ENCODE results near the gene CC2D2A. TPM values are rescaled to one million over a fixed set of nuclear protein-coding genes. Genes with fewer than 3 reads are reported as not detected.
A peak's percentile ranks its signal among the peaks of the same experiment; 100 is the strongest.
"Not testable (repeated sequence)": the region's sequence is repeated elsewhere in the genome, so short reads cannot be mapped to it uniquely, and the experiment has no call there.

The CC2D2A gene
- total and polyA plus RNA-seq, 10 donors = 2.6 to 16.6 (median 6.9) TPM

DNA sequence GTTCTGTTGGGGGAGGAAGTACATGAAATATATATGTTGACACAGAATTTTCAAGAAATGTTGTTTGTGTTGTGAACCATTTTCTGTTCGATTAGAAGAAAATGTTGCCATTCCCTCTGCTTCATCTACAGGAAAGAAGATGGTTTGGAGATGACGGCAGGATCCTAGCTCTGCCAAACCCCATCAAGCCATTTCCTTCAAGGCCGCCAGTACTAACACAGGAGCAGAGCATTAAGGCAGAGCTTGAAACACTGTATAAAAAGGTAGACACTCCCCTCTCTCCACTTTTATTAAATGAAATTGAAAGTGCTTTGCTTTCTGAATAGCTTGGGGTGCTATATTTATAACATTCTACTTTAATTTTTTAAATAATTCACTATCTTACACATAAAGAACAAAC lies 46.8 kb downstream of the CC2D2A start:
- Histone ChIP-seq H3K27ac (peak overlapping the region in 1 of 8 donors; percentile 30), H3K4me1 (peaks cover 0 to 5% (median 0%) of the 10 kb centered on the region in 6 donors), H3K36me3 (peaks cover 0 to 50% (median 0%) of the 10 kb centered on the region in 6 donors), H3K27me3 (replicated peaks in 1 of 7) (no peaks in the 10 kb centered on the region), H3K4me3 (no peak overlapping the region), H3K9me3 (peaks cover 0 to 10% (median 0%) of the 10 kb centered on the region in 8 donors)
- intact Hi-C loops (cut with DNase I; ENCODE audit: low total_unique reads) = no loop called here
- TF ChIP-seq POLR2AphosphoS5 (IDR thresholded peaks at IDR 0.05) (no peak), POLR2A (IDR thresholded peaks at IDR 0.05) (no peak)
- TF ChIP-seq, protein P1, sequence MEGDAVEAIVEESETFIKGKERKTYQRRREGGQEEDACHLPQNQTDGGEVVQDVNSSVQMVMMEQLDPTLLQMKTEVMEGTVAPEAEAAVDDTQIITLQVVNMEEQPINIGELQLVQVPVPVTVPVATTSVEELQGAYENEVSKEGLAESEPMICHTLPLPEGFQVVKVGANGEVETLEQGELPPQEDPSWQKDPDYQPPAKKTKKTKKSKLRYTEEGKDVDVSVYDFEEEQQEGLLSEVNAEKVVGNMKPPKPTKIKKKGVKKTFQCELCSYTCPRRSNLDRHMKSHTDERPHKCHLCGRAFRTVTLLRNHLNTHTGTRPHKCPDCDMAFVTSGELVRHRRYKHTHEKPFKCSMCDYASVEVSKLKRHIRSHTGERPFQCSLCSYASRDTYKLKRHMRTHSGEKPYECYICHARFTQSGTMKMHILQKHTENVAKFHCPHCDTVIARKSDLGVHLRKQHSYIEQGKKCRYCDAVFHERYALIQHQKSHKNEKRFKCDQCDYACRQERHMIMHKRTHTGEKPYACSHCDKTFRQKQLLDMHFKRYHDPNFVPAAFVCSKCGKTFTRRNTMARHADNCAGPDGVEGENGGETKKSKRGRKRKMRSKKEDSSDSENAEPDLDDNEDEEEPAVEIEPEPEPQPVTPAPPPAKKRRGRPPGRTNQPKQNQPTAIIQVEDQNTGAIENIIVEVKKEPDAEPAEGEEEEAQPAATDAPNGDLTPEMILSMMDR (IDR thresholded peaks at IDR 0.05 in 8 of 11, conservative IDR thresholded peaks at IDR 0.05 in 3 of 11) = no peak
- no peak for DNase-seq
- 70 to 90% (median 77%) methylated on average over 3 of the region's 3 CpGs for WGBS, 5 donors

DNA sequence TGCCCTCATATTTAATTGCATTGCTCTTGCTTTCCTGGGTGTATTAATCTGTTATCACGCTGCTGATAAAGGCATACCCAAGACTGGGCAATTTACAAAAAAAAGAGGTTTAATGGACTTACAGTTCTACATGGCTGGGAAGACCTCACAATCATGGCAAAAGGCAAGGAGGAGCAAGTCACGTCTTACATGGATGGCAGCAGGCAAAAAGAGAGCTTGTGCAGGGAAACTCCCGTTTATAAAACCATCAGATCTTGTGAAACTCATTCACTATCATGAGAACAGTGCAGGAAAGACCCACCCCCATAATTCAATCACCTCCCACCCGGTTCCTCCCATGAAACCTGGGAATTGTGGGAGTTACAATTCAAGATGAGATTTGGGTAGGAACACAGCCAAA lies 48.0 kb downstream of the CC2D2A start:
- peak overlapping the region in 3 of 8 donors; percentile 5 to 64 (median 31) for H3K27ac ChIP-seq
- intact Hi-C loops (cut with DNase I; ENCODE audit: low total_unique reads); DNase-seq; H3K27me3 ChIP-seq (replicated peaks in 1 of 7); H3K9me3 ChIP-seq; H3K4me1 ChIP-seq; H3K4me3 ChIP-seq: not testable (repeated sequence)
- H3K36me3 ChIP-seq = peaks cover 0 to 42% (median 0%) of the 10 kb centered on the region in 6 donors
- WGBS, 5 donors = 84 to 97% (median 93%) methylated on average over 4 of the region's 4 CpGs

DNA sequence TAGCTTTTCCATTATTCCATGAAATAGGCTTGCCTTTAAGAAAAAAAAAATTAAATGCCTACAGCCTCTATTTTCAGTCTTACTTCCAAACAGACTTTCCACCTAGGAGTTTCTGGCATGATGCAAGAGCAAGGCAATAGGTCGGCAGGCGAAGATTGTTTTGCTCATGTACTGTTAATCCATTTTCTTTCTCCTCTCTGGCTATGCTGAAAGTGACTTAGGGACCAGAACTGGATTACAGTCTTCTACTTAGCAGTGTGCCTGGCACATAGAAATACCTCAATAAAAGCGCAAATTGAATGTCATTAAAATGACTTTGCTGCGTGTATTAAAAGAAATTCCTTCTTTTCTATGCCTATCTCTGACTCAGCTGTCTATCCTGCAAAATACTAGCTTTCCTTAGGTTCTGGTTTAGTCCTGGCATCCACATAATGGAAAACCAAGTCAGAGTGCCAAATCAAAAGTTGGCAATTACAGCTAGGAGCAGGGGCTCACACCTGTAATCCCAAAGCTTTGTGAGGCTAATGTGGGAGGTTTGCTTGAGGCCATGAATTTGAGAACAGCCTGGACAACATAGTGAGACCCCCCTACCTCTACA lies 51.9 kb downstream of the CC2D2A start:
- H3K27me3 ChIP-seq (replicated peaks in 1 of 7) = no peaks in the 10 kb centered on the region
- no peak overlapping the region for H3K27ac ChIP-seq
- no peak overlapping the region for H3K4me3 ChIP-seq
- intact Hi-C loops (cut with DNase I; ENCODE audit: low total_unique reads) = no loop called here
- peaks cover 0 to 2% (median 0%) of the 10 kb centered on the region in 6 donors for H3K4me1 ChIP-seq
- H3K36me3 ChIP-seq = peaks cover 0 to 36% (median 0%) of the 10 kb centered on the region in 6 donors
- DNase-seq = no peak
- TF ChIP-seq POLR2AphosphoS5 (IDR thresholded peaks at IDR 0.05) (no peak), POLR2A (IDR thresholded peaks at IDR 0.05) (no peak)
- TF ChIP-seq, protein P1 (IDR thresholded peaks at IDR 0.05 in 8 of 11, conservative IDR thresholded peaks at IDR 0.05 in 3 of 11) = no peak
- peaks cover 0 to 10% (median 0%) of the 10 kb centered on the region in 8 donors for H3K9me3 ChIP-seq
- 91 to 98% (median 95%) methylated on average over 4 of the region's 4 CpGs for WGBS, 5 donors

- Histone ChIP-seq H3K27me3 (replicated peaks in 1 of 7) (no peaks in the 10 kb centered on the region), H3K36me3 (peaks cover 0 to 8% (median 0%) of the 10 kb centered on the region in 6 donors), H3K27ac (no peak overlapping the region), H3K4me1 (no peaks in the 10 kb centered on the region), H3K9me3 (no peaks in the 10 kb centered on the region), H3K4me3 (no peak overlapping the region)
- no peak for DNase-seq
- intact Hi-C loops (cut with DNase I; ENCODE audit: low total_unique reads) = no loop called here
- WGBS, 5 donors = 75 to 95% (median 83%) methylated on average over 2 of the region's 2 CpGs
- TF ChIP-seq, protein P1 (IDR thresholded peaks at IDR 0.05 in 8 of 11, conservative IDR thresholded peaks at IDR 0.05 in 3 of 11) = no peak
- TF ChIP-seq POLR2A (IDR thresholded peaks at IDR 0.05) = no peak
- no peak for TF ChIP-seq POLR2AphosphoS5 (IDR thresholded peaks at IDR 0.05)
These were observed 55.4 kb downstream of the CC2D2A start for GRCh38 chr4:15525080-15525479.
